ENCODE data around the gene ZMIZ1.

ZMIZ1 gene

DNA sequence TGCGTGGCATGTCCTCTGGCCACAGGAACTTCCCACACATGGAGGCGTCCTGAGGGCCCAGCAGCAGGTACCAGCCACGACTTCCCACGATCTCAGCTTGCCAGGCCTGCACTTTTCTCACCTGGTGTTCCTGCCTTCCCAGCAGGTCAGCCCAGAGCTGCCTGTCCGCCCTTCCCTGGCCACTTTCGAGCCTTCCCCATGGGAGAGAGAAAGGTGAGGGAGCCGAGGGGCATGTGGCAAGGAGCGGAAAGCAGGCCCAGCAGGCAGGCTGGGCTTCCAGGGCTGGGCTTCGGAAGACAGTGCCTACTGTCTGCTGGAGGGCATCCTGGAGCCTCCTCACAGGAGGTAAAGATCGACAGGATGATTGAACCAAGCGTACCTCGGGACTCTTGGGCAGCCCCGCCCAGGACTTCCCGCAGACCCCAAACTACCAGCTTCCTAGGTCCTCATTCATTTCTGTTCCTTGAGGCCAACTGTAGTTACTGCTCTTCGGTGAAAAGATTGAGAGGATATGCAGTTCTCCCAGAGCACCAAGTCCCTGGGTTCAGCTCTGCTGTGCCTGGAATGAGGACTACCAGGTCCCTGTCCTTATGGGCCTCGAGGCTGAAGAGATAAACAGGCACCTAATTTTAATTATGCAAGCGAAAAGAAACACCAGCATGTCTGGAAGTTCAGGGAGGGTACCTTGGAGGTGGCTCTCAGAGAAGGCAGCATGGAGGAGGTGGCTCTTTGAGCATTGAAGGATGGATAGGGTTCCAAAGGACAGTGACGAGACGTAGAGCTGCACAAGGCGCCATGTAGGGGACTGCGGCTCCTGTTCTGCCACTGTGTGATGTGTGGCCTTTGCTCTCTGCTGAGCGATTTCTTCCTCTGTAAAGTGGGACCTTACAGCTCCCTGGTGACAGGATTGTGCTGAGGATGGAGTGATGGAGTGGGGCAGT, 87.8 kb downstream of the ZMIZ1 start:
- no peak for TF ChIP-seq FOXP2 (optimal IDR thresholded peaks at IDR 0.05; ENCODE audit: borderline replicate concordance, extremely low read depth, extremely low read length, insufficient read depth)
- TF ChIP-seq, protein P1, sequence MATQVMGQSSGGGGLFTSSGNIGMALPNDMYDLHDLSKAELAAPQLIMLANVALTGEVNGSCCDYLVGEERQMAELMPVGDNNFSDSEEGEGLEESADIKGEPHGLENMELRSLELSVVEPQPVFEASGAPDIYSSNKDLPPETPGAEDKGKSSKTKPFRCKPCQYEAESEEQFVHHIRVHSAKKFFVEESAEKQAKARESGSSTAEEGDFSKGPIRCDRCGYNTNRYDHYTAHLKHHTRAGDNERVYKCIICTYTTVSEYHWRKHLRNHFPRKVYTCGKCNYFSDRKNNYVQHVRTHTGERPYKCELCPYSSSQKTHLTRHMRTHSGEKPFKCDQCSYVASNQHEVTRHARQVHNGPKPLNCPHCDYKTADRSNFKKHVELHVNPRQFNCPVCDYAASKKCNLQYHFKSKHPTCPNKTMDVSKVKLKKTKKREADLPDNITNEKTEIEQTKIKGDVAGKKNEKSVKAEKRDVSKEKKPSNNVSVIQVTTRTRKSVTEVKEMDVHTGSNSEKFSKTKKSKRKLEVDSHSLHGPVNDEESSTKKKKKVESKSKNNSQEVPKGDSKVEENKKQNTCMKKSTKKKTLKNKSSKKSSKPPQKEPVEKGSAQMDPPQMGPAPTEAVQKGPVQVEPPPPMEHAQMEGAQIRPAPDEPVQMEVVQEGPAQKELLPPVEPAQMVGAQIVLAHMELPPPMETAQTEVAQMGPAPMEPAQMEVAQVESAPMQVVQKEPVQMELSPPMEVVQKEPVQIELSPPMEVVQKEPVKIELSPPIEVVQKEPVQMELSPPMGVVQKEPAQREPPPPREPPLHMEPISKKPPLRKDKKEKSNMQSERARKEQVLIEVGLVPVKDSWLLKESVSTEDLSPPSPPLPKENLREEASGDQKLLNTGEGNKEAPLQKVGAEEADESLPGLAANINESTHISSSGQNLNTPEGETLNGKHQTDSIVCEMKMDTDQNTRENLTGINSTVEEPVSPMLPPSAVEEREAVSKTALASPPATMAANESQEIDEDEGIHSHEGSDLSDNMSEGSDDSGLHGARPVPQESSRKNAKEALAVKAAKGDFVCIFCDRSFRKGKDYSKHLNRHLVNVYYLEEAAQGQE (IDR thresholded peaks at IDR 0.05; ENCODE audit: insufficient read depth in 1 of 2, low read depth in 2 of 2, low read length in 2 of 2) = no peak
- TF ChIP-seq POLR2AphosphoS5 (IDR thresholded peaks at IDR 0.05; ENCODE audit: low read depth, low read length) = no peak
- TF ChIP-seq SIN3A (IDR thresholded peaks at IDR 0.05; ENCODE audit: borderline replicate concordance, insufficient read depth, low read length) = no peak
- TF ChIP-seq TAF1 (IDR thresholded peaks at IDR 0.05; ENCODE audit: borderline replicate concordance, insufficient read depth, low read length) = no peak

DNA sequence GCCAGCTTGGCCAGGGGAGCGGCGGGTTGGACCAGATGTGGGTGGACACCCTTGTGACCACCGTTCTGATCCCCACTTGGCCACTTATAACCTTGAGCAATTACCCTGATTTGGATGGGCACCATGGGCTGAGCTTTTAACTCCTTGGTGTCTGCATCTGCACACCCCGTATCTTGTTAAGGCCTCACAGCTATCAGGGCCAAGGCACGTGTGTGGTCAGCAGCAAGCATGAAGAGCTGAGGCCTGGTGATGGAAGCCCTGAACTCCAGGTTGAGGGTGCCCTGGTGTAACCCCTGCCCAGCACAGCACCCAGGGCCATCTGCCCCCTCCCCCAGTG, 89.2 kb downstream of the ZMIZ1 start:
- TF ChIP-seq SIN3A (IDR thresholded peaks at IDR 0.05; ENCODE audit: borderline replicate concordance, insufficient read depth, low read length) (no peak), TAF1 (IDR thresholded peaks at IDR 0.05; ENCODE audit: borderline replicate concordance, insufficient read depth, low read length) (no peak), FOXP2 (optimal IDR thresholded peaks at IDR 0.05; ENCODE audit: borderline replicate concordance, extremely low read depth, extremely low read length, insufficient read depth) (no peak), POLR2AphosphoS5 (IDR thresholded peaks at IDR 0.05; ENCODE audit: low read depth, low read length) (no peak)
- TF ChIP-seq, protein P1 (IDR thresholded peaks at IDR 0.05; ENCODE audit: insufficient read depth in 1 of 2, low read depth in 2 of 2, low read length in 2 of 2) = no peak

DNA sequence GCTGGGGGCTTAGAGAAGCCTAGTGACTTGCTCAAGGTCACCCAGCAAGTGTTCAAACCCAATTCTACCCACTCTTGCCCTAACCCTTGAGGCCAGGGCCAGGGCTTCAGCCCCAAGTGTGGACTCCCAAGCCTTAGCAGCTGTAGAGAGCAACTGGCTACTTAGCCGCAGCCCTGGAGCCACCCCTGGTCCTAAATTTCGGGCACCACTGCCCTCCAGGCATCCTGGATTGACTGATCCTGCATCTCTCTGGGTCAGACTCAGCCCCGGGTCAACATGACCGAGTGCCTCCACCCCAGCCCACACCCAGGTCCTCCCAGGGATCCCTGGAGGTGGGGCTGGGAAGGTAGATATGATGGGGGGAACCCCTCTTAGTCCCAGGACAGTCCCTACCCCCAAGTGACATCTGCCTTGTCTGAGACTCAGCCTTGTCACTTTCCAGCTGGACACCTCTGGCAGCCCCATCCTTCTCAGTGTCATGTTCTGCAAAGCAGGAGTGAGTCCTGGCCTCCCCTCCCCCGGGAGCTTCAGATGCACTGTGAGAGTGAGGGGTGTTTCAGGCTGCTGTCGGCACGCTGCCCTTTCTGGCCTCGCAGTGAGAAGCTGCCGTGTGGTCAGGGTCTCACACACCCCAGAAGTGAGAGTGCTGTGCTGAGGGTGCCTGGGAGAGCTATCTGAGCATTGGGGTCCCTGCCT, 89.8 kb downstream of the ZMIZ1 start:
- no peak for TF ChIP-seq FOXP2 (optimal IDR thresholded peaks at IDR 0.05; ENCODE audit: borderline replicate concordance, extremely low read depth, extremely low read length, insufficient read depth)
- no peak for TF ChIP-seq POLR2AphosphoS5 (IDR thresholded peaks at IDR 0.05; ENCODE audit: low read depth, low read length)
- no peak for TF ChIP-seq SIN3A (IDR thresholded peaks at IDR 0.05; ENCODE audit: borderline replicate concordance, insufficient read depth, low read length)
- TF ChIP-seq TAF1 (IDR thresholded peaks at IDR 0.05; ENCODE audit: borderline replicate concordance, insufficient read depth, low read length) = no peak

DNA sequence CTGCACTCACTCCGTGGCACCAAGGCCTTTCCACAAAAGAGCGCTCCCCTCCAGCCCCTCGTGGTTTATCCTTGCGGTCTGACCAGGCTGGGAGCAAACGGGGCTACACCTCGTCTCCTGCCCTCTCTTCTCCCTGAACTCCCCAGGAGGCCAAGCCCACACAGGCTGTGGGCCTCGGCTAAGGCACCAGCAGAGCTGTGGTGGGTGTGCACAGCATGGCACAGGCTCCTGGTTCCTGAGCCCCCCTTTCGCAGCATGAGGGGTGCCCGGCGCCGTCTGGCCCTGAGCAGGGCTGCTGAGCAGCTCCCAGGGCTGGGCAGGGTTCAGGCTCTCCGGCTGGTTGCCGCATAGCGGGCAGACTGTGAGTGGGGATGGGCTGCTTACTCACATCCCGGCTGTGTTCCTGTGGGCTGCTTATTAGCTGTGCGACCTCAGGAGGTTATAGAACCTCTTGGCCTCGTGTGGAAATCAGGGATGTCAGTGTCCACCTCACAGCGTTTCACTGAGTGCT, 90.4 kb downstream of the ZMIZ1 start:
- TF ChIP-seq FOXP2 (optimal IDR thresholded peaks at IDR 0.05; ENCODE audit: borderline replicate concordance, extremely low read depth, extremely low read length, insufficient read depth) (no peak), SIN3A (IDR thresholded peaks at IDR 0.05; ENCODE audit: borderline replicate concordance, insufficient read depth, low read length) (no peak), POLR2AphosphoS5 (IDR thresholded peaks at IDR 0.05; ENCODE audit: low read depth, low read length) (no peak), TAF1 (IDR thresholded peaks at IDR 0.05; ENCODE audit: borderline replicate concordance, insufficient read depth, low read length) (no peak)
- TF ChIP-seq, protein P1 (IDR thresholded peaks at IDR 0.05; ENCODE audit: insufficient read depth in 1 of 2, low read depth in 2 of 2, low read length in 2 of 2) = no peak

DNA sequence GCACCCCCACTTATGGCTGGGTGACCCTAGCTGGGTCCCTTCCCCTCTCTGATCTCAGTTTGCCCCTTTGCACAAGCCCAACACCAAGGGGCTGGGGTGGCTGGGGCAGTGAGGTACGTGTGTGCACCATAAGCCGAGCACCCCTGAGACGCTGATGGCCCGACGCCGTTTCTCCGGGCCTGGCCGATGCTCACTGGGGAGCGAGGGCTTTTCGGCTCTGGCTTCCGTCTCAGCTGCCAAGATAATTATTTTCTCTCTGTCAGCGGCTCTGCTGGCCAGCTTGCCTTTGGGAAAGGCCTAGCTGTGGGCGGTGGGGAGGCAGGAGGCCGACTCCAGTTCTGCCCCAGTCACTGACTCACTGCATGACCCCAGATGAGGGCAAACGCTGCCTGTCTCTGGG, 91.0 kb downstream of the ZMIZ1 start:
- TF ChIP-seq POLR2AphosphoS5 (IDR thresholded peaks at IDR 0.05; ENCODE audit: low read depth, low read length) (no peak), FOXP2 (optimal IDR thresholded peaks at IDR 0.05; ENCODE audit: borderline replicate concordance, extremely low read depth, extremely low read length, insufficient read depth) (no peak), TAF1 (IDR thresholded peaks at IDR 0.05; ENCODE audit: borderline replicate concordance, insufficient read depth, low read length) (no peak), SIN3A (IDR thresholded peaks at IDR 0.05; ENCODE audit: borderline replicate concordance, insufficient read depth, low read length) (no peak)
- TF ChIP-seq, protein P1 (IDR thresholded peaks at IDR 0.05; ENCODE audit: insufficient read depth in 1 of 2, low read depth in 2 of 2, low read length in 2 of 2) = no peak
